HCT116 (cell line): ENCODE results near the gene HS6ST3. TPM values are rescaled to one million over a fixed set of nuclear protein-coding genes. Genes with fewer than 3 reads are reported as not detected.

Experiments
- ATAC-seq: fragments of 200-7000 bp; cut with Tn5 transposase; 2 replicates; pipeline ENCODE4 v1.9.1; 2020; ENCODE audit warnings: mild to moderate bottlenecking, moderate library complexity
- BruUV-seq: library from RNA; stranded (reverse); fragments of 400-500 nt; replicated peaks from 2 replicates; lab custom pipeline; 2021; lab: Mats Ljungman, UMichigan
- CTCF ChIA-PET: fragments of 300-600 bp; sonication (Branson Sonifier 250); formaldehyde crosslinking; loops from one replicate; lab custom pipeline; 2021; ENCODE audit warnings: antibody characterized with exemption; lab: Charles Lee
- POLR2A ChIA-PET: fragments of 300-600, 350-600 bp; sonication (Branson Sonifier 250); formaldehyde crosslinking; loops from one replicate; lab custom pipeline; 2021; ENCODE audit warnings: antibody characterized with exemption; lab: Charles Lee
- RAD21 ChIA-PET, 2 experiments: fragments of 300-600 bp; sonication (Branson Sonifier 250); formaldehyde crosslinking; loops; one replicate each; lab custom pipeline; 2023; ENCODE audit warnings: low total read pairs in 2 of 2; ENCODE audit not compliant: uncharacterized antibody in 2 of 2, unreplicated experiment in 2 of 2, low non-redundant PET in 1 of 2; lab: Charles Lee
- DNase-seq: peaks from one replicate; pipeline ENCODE4 v3.0.0-alpha.2; 2010; ENCODE audit warnings: low read depth, low spot score
- H2AFZ ChIP-seq: fragments of 200-600 bp; shearing (Covaris generic), sonication (generic); 2 replicates; pipeline ENCODE4 v1.6.1; 2017; ENCODE audit warnings: low read depth, mixed run types, mixed read lengths, antibody characterized with exemption, low read length; ENCODE audit not compliant: poor library complexity, severe bottlenecking
- H3K27ac ChIP-seq: 2 replicates; pipeline ENCODE4 v1.5.1; 2012; ENCODE audit warnings: low read depth, low read length
- H3K27me3 ChIP-seq: fragments of 200-600 bp; sonication (generic); 2 replicates; pipeline ENCODE4 v1.6.1; 2016; ENCODE audit warnings: mixed run types, low read length, mixed read lengths; ENCODE audit not compliant: insufficient read depth
- H3K36me3 ChIP-seq, 2 experiments: fragments of 200-500 bp in 1 of 2; fragments of 200-600 bp in 1 of 2; sonication (Bioruptor generic) in 1 of 2; sonication (generic) in 1 of 2; 2 replicates each; pipeline versions ENCODE4 v1.5.1 to v1.6.1; 2014 to 2016; ENCODE audit warnings: low read length in 2 of 2, inconsistent platforms in 1 of 2, mixed read lengths in 1 of 2, mixed run types in 1 of 2; ENCODE audit not compliant: insufficient read depth in 2 of 2, control insufficient read depth in 1 of 2
- H3K4me1 ChIP-seq, 2 experiments: fragments of 200-600 bp in 1 of 2; sonication (generic) in 1 of 2; 2 replicates each; pipeline versions ENCODE4 v1.5.1 to v1.6.1; 2012 to 2017; ENCODE audit warnings: low read length in 2 of 2, inconsistent platforms in 1 of 2, mild to moderate bottlenecking in 1 of 2, mixed read lengths in 1 of 2, mixed run types in 1 of 2, moderate library complexity in 1 of 2; ENCODE audit not compliant: insufficient read depth in 2 of 2, control insufficient read depth in 1 of 2
- H3K4me2 ChIP-seq: fragments of 200-600 bp; sonication (generic); 2 replicates; pipeline ENCODE4 v1.6.1; 2017; ENCODE audit warnings: mixed run types, low read length, mixed read lengths
- H3K4me3 ChIP-seq, 2 experiments: fragments of 200-600 bp in 1 of 2; sonication (generic) in 1 of 2; replicated peaks in 1 of 2; 2 replicates each; pipeline ENCODE4 v1.5.1; 2011 to 2016; ENCODE audit warnings: low read length in 2 of 2, control low read depth in 1 of 2, low read depth in 1 of 2, mild to moderate bottlenecking in 1 of 2, mixed read lengths in 1 of 2, mixed run types in 1 of 2
- H3K79me2 ChIP-seq: fragments of 200-600 bp; sonication (generic); 2 replicates; pipeline ENCODE4 v1.6.1; 2017; ENCODE audit warnings: mild to moderate bottlenecking, mixed run types, low read length, moderate library complexity, mixed read lengths; ENCODE audit not compliant: insufficient read depth
- H3K9ac ChIP-seq: fragments of 200-600 bp; sonication (generic); 2 replicates; pipeline ENCODE4 v1.6.1; 2016; ENCODE audit warnings: low read length, mixed read lengths
- H3K9me2 ChIP-seq: fragments of 200-600 bp; sonication (generic), shearing (Covaris generic); 2 replicates; pipeline ENCODE4 v1.6.1; 2017; ENCODE audit warnings: mixed run types, mild to moderate bottlenecking, moderate library complexity; ENCODE audit not compliant: insufficient read depth
- H3K9me3 ChIP-seq, 2 experiments: fragments of 200-500 bp in 1 of 2; fragments of 200-600 bp in 1 of 2; sonication (Bioruptor generic) in 1 of 2; sonication (generic) in 1 of 2; 2 replicates each; pipeline ENCODE4 v1.6.1; 2014 to 2017; ENCODE audit warnings: low read length in 2 of 2, mixed read lengths in 2 of 2, inconsistent platforms in 1 of 2, low read depth in 1 of 2, mild to moderate bottlenecking in 1 of 2, mixed run types in 1 of 2, moderate library complexity in 1 of 2; ENCODE audit not compliant: control insufficient read depth in 1 of 2, insufficient read depth in 1 of 2
- H4K20me1 ChIP-seq: fragments of 200-600 bp; sonication (generic), shearing (Covaris generic); 2 replicates; pipeline ENCODE4 v1.6.1; 2017; ENCODE audit warnings: mixed run types, mild to moderate bottlenecking, moderate library complexity; ENCODE audit not compliant: insufficient read depth
- CBX3 ChIP-seq: IDR thresholded peaks from 2 replicates; pipeline ENCODE4 v1.6.1; 2012; ENCODE audit warnings: low read depth
- CEBPB ChIP-seq: IDR thresholded peaks from 2 replicates; pipeline ENCODE4 v1.6.1; 2012; ENCODE audit warnings: low read depth
- EGR1 ChIP-seq: IDR thresholded peaks from 2 replicates; pipeline ENCODE4 v1.6.1; 2012; ENCODE audit warnings: low read depth
- EZH2 ChIP-seq: fragments of 200-600 bp; sonication (generic); IDR thresholded peaks from 2 replicates; pipeline ENCODE4 v1.6.1; 2017; ENCODE audit warnings: antibody characterized with exemption, mixed run types
- EZH2phosphoT487 ChIP-seq: fragments of 200-600 bp; IDR thresholded peaks from 2 replicates; pipeline ENCODE4 v1.6.1; 2018; ENCODE audit warnings: antibody characterized with exemption, borderline replicate concordance
- FOSL1 ChIP-seq: IDR thresholded peaks from 2 replicates; pipeline ENCODE4 v1.6.1; 2012; ENCODE audit warnings: low read depth
- JUND ChIP-seq: IDR thresholded peaks from 2 replicates; pipeline ENCODE4 v1.6.1; 2012
- POLR2A ChIP-seq: IDR thresholded peaks from 2 replicates; pipeline ENCODE4 v1.7.0; 2011; ENCODE audit warnings: borderline replicate concordance; ENCODE audit not compliant: insufficient read depth, insufficient read length; ENCODE audit errors: extremely low read depth
- POLR2AphosphoS5 ChIP-seq: IDR thresholded peaks from 2 replicates; pipeline ENCODE4 v1.6.1; 2011; ENCODE audit warnings: mild to moderate bottlenecking, low read depth, low read length, moderate library complexity
- ZFX ChIP-seq: fragments of 450-650 bp; IDR thresholded peaks from 2 replicates; pipeline ENCODE4 v1.6.1; 2017
- intact Hi-C: fragments of 100-400 bp; cut with micrococcal nuclease; formaldehyde crosslinking; loops from 2 replicates; pipeline ENCODE4 v1.10.0; 2022
- microRNA-seq: library from miRNA; unstranded; fragments of <30 nt; microRNA quantifications from one replicate; pipeline ENCODE4, GENCODE V29; 2016; ENCODE audit warnings: borderline number of aligned reads
- total RNA-seq: library from RNA; stranded (reverse); gene quantifications from one replicate; pipeline ENCODE4 v1.2.1, GENCODE V29; 2021; ENCODE audit not compliant: unreplicated experiment
- TF ChIP-seq, protein P1 (sequence below), 3 experiments: fragments of 200-600 bp in 1 of 3; sonication (generic) in 1 of 3; IDR thresholded peaks in 2 of 3; conservative IDR thresholded peaks in 1 of 3; 2 replicates each; pipeline ENCODE4 v1.5.1; 2012 to 2017; ENCODE audit warnings: low read depth in 2 of 3, low read length in 2 of 3, antibody characterized with exemption in 1 of 3, borderline replicate concordance in 1 of 3, control low read depth in 1 of 3, mild to moderate bottlenecking in 1 of 3, mixed read lengths in 1 of 3, mixed run types in 1 of 3, moderate library complexity in 1 of 3; ENCODE audit not compliant: insufficient read depth in 1 of 3
- TF ChIP-seq, protein P2 (sequence below): IDR thresholded peaks from 2 replicates; pipeline ENCODE4 v1.6.1; 2012; ENCODE audit warnings: low read depth

The HS6ST3 gene
- total RNA-seq, 1 experiment from 2014 or later, result 0.10 TPM

GRCh38 chr13:96880419-96880818 lies 790.5 kb downstream of the HS6ST3 start:
- POLR2A ChIA-PET, result no interaction called here
- TF ChIP-seq POLR2AphosphoS5 (no peak), ZFX (no peak), EGR1 (no peak), JUND (no peak), POLR2A (no peak), CBX3 (no peak), EZH2 (no peak), CEBPB (no peak), FOSL1 (no peak), EZH2phosphoT487 (no peak)
- TF ChIP-seq, protein P1, sequence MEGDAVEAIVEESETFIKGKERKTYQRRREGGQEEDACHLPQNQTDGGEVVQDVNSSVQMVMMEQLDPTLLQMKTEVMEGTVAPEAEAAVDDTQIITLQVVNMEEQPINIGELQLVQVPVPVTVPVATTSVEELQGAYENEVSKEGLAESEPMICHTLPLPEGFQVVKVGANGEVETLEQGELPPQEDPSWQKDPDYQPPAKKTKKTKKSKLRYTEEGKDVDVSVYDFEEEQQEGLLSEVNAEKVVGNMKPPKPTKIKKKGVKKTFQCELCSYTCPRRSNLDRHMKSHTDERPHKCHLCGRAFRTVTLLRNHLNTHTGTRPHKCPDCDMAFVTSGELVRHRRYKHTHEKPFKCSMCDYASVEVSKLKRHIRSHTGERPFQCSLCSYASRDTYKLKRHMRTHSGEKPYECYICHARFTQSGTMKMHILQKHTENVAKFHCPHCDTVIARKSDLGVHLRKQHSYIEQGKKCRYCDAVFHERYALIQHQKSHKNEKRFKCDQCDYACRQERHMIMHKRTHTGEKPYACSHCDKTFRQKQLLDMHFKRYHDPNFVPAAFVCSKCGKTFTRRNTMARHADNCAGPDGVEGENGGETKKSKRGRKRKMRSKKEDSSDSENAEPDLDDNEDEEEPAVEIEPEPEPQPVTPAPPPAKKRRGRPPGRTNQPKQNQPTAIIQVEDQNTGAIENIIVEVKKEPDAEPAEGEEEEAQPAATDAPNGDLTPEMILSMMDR (IDR thresholded peaks at IDR 0.05 in 2 of 3, conservative IDR thresholded peaks at IDR 0.05 in 1 of 3; ENCODE audit: borderline replicate concordance in 1 of 3, insufficient read depth in 1 of 3, low read depth in 2 of 3, low read length in 2 of 3), result no peak
- TF ChIP-seq, protein P2, sequence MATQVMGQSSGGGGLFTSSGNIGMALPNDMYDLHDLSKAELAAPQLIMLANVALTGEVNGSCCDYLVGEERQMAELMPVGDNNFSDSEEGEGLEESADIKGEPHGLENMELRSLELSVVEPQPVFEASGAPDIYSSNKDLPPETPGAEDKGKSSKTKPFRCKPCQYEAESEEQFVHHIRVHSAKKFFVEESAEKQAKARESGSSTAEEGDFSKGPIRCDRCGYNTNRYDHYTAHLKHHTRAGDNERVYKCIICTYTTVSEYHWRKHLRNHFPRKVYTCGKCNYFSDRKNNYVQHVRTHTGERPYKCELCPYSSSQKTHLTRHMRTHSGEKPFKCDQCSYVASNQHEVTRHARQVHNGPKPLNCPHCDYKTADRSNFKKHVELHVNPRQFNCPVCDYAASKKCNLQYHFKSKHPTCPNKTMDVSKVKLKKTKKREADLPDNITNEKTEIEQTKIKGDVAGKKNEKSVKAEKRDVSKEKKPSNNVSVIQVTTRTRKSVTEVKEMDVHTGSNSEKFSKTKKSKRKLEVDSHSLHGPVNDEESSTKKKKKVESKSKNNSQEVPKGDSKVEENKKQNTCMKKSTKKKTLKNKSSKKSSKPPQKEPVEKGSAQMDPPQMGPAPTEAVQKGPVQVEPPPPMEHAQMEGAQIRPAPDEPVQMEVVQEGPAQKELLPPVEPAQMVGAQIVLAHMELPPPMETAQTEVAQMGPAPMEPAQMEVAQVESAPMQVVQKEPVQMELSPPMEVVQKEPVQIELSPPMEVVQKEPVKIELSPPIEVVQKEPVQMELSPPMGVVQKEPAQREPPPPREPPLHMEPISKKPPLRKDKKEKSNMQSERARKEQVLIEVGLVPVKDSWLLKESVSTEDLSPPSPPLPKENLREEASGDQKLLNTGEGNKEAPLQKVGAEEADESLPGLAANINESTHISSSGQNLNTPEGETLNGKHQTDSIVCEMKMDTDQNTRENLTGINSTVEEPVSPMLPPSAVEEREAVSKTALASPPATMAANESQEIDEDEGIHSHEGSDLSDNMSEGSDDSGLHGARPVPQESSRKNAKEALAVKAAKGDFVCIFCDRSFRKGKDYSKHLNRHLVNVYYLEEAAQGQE, result no peak
- H3K4me1 ChIP-seq, result no peaks in the 10 kb centered on the region
- no peak for ATAC-seq
- no peak overlapping the region for H3K27ac ChIP-seq
- H4K20me1 ChIP-seq, result no peaks in the 10 kb centered on the region
- RAD21 ChIA-PET, result no interaction called here
- no peaks in the 10 kb centered on the region for H3K27me3 ChIP-seq
- no peak overlapping the region for H3K4me3 ChIP-seq
- H3K9me3 ChIP-seq, result no peaks in the 10 kb centered on the region
- no peak for DNase-seq
- no TSS peak for BruUV-seq
- no peaks in the 10 kb centered on the region for H3K79me2 ChIP-seq
- no peak overlapping the region for H3K9ac ChIP-seq
- intact Hi-C loops, result no loop called here
- CTCF ChIA-PET, result no interaction called here
- H3K4me2 ChIP-seq, result no peak overlapping the region
- H2AFZ ChIP-seq, result no peak overlapping the region
- no peaks in the 10 kb centered on the region for H3K36me3 ChIP-seq
- H3K9me2 ChIP-seq, result no peaks in the 10 kb centered on the region

Small RNA genes within 50 kb of the gene (microRNA-seq; reads per million reads assigned to microRNA genes)
- not detected for gene MIR4501

Other genes with a start within 250 kb of the HS6ST3 start
- gene UGGT2, start 36.7 kb upstream of the HS6ST3 start, total RNA-seq, result 27.1 TPM